ENCODE data around the gene NFASC.

The NFASC gene

GRCh38 chr1:205015241-205015640 lies 144.6 kb downstream of the NFASC start:
- DNase-seq: no peak

- no peak for DNase-seq
These were observed 145.4 kb downstream of the NFASC start for GRCh38 chr1:205016075-205016474.

DNA sequence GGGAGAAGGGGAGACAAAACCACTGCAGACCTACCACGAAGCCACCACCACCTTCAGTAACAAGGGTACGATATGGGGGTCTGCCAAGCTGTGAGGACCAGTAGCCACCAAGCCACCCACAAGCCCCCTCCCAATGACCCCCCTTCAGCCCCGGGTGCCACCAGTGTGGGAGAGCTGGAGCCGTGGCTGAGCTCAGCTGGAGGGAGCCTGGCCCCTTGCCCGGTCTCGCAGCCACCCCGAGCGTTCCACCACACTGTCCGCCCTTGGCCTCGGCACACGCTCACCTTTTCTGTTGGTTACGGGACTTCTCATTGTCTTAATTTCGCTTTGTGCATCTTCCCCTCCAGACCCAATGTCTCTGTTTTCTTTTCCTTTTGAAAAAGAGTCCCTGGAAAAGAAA lies 145.9 kb downstream of the NFASC start:
- DNase-seq: no peak

DNA sequence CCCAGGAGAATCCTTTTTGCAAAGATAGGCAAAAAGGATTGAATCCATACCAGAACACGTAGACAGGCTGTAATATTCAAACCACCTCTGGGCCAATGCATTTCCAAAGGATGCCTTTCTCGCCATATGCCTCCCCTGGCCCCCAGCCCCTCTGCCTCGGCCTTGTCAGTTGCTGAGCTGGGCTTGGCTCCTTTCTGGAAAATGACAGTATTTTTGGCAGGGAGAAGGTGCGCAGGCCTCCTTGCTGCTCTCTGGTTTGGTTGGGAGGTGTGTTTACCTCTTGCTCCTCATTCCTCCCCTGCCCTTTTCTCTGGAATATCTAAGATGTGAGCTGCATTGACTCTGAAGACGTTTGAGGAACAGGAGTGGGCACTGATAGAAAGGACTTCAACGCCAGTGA lies 146.3 kb downstream of the NFASC start:
- no peak for DNase-seq

GRCh38 chr1:205017766-205018165 lies 147.1 kb downstream of the NFASC start:
- DNase-seq: no peak

DNA sequence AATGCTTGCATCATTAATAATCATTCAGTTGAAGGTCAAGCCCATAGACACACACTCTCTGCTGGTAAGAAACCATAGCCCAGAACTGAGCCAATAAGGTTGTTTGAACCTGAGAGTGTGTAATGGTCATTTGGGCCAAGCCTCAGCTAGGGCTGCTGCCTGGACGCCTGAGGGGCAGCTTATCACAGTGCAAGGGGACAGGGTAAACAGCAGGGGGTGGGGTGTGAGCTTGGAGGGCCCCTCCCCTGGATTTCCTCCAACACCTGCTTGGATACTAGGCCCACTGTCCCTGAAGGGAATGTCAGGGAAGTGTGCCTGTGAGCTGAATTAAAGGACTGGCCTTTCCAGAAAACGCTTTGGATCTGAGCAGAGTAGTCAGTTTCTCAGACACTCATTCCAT lies 147.7 kb downstream of the NFASC start:
- no peak for DNase-seq

DNA sequence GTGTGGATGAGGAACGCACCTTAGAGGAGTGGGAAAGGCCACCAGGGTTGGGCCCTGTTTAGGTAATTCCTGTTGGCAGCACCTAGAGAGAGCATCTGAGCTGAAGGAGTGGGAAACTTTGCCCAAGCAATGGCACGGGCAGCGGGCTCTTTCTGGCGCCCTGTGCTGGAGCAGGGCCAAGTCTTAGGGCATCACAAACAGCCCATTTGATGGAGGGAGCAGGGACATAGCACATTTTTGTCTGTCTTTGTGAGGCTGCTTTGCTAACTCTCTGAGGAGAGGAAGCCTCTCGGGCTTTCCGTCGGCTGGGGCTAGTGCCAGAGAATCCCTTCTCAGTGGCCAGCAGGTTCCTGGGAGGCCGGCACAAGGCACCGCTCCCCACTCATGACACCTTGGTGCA lies 149.8 kb downstream of the NFASC start:
- DNase-seq: no peak

GRCh38 chr1:205024679-205025078 lies 154.0 kb downstream of the NFASC start:
- no peak for DNase-seq

DNA sequence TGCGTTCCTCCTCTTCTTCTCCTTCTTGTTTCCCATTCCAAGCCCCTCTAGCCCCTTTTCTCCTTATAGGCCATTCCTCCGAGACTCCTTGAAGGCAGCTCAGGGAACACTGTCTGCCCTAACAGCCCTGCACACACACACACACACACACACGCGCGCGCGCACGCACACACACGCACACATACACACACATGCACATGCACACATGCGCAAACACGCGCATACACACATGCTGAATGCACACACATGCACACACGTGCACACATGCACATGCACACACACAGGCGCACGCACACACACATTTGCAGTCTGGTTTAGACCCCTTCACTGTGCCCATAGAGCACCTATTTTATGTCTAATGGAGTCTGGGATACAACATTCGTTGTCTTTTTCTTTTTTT lies 154.6 kb downstream of the NFASC start:
- no peak for DNase-seq

- DNase-seq: no peak
These were observed 155.5 kb downstream of the NFASC start for GRCh38 chr1:205026181-205026580.

DNA sequence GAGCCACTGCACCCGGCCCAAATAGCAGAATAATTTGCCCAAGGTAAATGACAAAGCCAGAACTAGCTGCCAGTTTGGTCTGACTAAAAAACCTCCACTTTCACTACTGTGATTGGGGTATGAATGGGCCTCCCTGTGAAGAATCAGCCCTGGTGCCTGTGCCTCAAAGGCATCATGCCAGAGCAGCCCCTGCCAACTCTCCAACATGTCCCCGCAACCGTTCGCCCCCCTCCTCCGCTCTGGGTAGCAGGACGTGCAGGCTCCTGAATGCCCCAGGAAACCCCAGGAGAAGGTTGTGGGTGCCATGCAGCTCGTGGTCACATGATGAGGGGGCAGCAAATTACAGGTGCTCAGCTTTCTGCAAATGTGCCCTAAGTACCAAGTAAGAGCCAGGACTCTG lies 157.7 kb downstream of the NFASC start:
- no peak for DNase-seq

DNA sequence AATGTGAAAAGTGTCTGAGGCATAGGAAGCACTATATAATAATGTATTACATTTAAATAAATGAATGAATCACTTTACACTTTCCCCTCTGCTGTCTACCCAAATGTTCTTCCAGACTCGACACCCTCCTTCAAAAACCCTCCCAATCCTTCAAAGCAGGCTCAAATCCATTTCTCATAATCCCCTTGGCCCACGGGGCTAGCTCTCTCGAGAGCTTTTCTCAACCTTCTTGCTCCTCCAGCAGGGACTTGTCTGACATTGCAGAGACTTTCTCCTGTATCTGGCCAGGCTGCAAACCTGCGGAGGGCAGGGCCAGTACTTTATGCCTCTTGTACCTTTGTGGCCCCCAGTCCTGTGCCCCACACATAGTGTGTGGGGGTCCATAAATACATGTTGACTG lies 158.3 kb downstream of the NFASC start:
- no peak for DNase-seq

DNA sequence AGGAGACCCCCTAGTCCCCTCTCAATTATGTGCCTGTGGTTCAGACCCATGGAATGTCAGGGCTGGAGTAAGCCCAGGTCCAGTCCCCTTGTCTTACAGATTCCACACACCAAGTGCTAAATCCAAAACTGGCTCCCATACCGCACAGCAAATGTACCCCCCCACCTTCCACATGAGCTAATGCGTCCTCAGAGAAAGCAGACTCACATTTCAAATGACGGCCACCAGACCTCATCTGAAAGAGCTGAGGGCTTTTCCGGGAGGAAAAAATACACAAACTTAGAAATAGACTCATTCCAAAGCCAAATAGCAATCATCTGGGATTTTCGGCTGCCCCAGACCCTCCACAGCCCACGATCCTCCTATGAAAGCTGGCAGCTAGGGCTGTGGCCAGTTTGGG lies 159.6 kb downstream of the NFASC start:
- DNase-seq: no peak

GRCh38 chr1:205030896-205031295 lies 160.2 kb downstream of the NFASC start:
- DNase-seq: no peak

GRCh38 chr1:205032508-205032907 lies 161.8 kb downstream of the NFASC start:
- DNase-seq: no peak

GRCh38 chr1:205037539-205037938 lies 166.9 kb downstream of the NFASC start:
- no peak for DNase-seq

GRCh38 chr1:205038132-205038786 lies 167.6 kb downstream of the NFASC start:
- DNase-seq: no peak

DNA sequence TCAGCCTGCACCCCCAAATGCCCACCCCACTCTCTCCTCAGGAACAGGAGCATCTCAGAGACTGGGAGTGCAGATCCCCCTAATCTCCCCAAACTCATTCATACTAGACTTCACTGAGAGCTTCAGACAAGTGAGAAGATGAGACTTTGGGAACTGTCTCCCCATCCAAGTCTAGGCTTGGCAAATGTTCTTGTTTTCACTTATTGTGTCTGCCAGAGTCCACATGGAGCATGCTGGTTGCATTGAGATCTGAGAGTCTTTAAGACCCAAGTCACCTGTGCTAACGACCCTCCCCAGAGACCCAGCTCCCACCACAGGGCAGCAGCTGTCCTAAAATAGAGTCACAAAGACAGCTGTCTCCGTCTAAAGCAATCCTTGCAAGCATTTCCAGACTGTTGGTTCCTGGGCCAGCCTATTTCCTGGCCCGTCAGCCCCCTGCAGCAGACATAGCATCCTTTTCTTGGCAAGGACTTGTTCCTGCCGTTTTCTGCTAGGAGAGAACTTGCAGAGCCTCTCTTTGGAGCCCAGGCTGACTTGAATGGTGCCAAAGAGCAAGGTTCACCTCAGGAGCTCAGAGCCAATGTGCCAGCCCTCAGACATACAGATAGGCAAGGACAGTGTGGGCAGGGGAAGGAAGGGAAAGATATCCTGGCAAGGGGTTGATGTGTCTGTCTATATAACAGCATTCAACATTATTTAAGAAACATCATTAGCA lies 170.5 kb downstream of the NFASC start:
- DNase-seq: no peak

GRCh38 chr1:205041998-205042910 lies 171.6 kb downstream of the NFASC start:
- no peak for DNase-seq

- no peak for DNase-seq
These were observed 172.5 kb downstream of the NFASC start, which contains the start of gene CNTN2 for GRCh38 chr1:205042911-205043806. TSS of gene CNTN2 (plus strand) at chr1:205043212. CDS start at chr1:205053186, 9,974 bp downstream.

GRCh38 chr1:205043866-205044265 lies 173.2 kb downstream of the NFASC start:
- no peak for DNase-seq

DNA sequence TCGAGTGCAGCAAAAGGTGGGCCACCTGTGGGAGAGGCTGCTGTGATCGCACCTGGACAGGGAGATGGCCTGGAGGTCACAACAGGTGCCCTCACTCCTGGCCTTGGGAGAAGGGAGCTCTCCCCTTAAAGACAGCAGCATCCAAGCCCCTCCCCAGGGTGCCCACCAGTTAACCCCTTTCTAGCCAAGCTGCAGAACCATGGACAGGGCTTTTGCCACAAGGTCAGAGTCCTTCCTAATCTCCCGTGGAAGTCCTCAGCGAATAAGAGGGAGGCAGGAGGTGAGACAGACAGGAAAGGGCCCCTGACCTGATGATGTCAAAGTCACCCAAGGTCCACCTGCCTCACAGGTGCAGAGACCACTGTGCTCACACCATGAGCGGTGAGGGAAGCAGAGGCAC lies 174.1 kb downstream of the NFASC start:
- no peak for DNase-seq

DNA sequence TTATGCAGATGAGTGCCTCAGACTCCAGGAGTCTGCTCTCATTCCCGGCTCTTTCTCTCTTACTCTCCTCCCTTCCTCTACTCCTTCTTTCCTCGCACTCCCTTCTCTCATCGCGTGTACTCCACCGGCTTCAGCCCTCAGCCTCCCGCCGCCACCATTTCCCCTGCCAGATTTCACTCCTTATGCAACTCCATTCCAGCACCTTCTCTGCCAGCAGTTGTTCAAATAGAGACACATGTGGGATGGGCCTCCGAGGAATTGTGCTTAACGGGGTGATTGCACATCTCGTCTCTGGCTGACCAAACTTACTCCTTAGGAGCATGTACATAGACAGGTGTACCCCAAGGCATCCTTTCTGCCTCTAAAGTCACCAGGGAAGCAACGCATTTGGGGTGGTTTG lies 174.5 kb downstream of the NFASC start:
- no peak for DNase-seq

Data from CD4-positive, alpha-beta T cell treated with Interleukin-12 subunit alpha and Interleukin-12 subunit beta, for 1 hour (primary cell).